Prostate gland (tissue), 2 donors: ENCODE measurements around the gene PDE1C. TPM values are rescaled to one million over a fixed set of nuclear protein-coding genes. Genes with fewer than 3 reads are reported as not detected.

Experiments used
- DNase-seq: peaks from one replicate; pipeline ENCODE4 v3.0.0-alpha.2; 2019; ENCODE audit warnings: low spot score
- H3K27ac ChIP-seq, 2 donors: fragments of 200-600 bp; sonication (generic); 2 replicates each; pipeline ENCODE4 v1.5.1; 2017 to 2019
- H3K27me3 ChIP-seq: fragments of 200-600 bp; sonication (generic); replicated peaks from 2 replicates; pipeline ENCODE4 v1.5.1; 2019; ENCODE audit not compliant: insufficient read depth
- H3K36me3 ChIP-seq, 2 donors: fragments of 200-600 bp; sonication (generic); 1 replicate in 1 of 2; 2 replicates in 1 of 2; pipeline versions ENCODE4 v1.5.1 to v1.8.1; 2017 to 2019
- H3K4me1 ChIP-seq: fragments of 200-600 bp; sonication (generic); replicated peaks from 2 replicates; pipeline ENCODE4 v1.5.1; 2019
- H3K4me3 ChIP-seq, 2 donors: fragments of 200-600 bp; sonication (generic); 2 replicates each; pipeline ENCODE4 v1.5.1; 2017 to 2019
- H3K9me3 ChIP-seq: fragments of 200-600 bp; sonication (generic); 2 replicates; pipeline ENCODE4 v1.5.1; 2017
- POLR2A ChIP-seq: fragments of 450-650 bp; IDR thresholded peaks from one replicate; pipeline ENCODE4 v1.6.1; 2016; ENCODE audit warnings: antibody characterized with exemption, mild to moderate bottlenecking
- POLR2AphosphoS5 ChIP-seq: sonication (generic); formaldehyde crosslinking; IDR thresholded peaks from one replicate; pipeline ENCODE4 v1.6.1; 2017; ENCODE audit warnings: antibody characterized with exemption
- WGBS: methylation state at CpG from one replicate; pipeline ENCODE4 v1.1.5; 2018; 5-methylcytosine and 5-hydroxymethylcytosine counted together
- intact Hi-C: fragments of 100-400 bp; cut with DNase I; formaldehyde crosslinking; loops from one replicate; pipeline ENCODE4 v1.14.2; 2022
- total RNA-seq, 2 donors: library from RNA; depleted of rRNA; stranded (reverse); fragments of >200 nt; gene quantifications; one replicate each; pipeline ENCODE4 v1.1.0, GENCODE V29; 2016
- TF ChIP-seq, protein P1 (sequence below), 4 experiments: fragments of 200-600 bp in 2 of 4; fragments of 450-650 bp in 2 of 4; sonication (generic) in 2 of 4; IDR thresholded peaks; 1 replicate in 3 of 4; 2 replicates in 1 of 4; pipeline ENCODE4 v1.5.1; 2016 to 2019; ENCODE audit warnings: antibody characterized with exemption in 4 of 4, mild to moderate bottlenecking in 2 of 4, moderate library complexity in 2 of 4

Gene PDE1C
- total RNA-seq, 2 donors from 2014 or later = 2.4 to 4.2 TPM

DNA sequence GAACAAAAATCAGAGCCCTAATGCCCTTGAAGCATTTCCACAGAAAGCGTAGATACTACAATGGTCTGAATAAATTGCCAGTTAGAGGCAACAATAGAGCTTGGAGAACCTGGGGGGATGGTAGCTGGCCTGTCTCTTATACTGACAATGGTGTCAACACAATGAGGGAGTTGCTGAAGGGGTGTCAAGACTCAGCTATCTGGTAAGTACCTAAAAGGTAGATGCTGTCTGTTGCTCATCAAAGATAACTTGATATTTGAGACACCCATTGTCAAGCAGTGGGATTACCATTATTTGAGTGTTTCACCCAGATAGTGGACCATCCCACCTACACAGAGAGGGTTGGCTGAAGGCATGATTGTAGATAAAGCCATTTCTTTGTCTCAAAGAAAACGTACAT lies 72.8 kb downstream of the PDE1C start:
- Histone ChIP-seq H3K9me3 (no peaks in the 10 kb centered on the region), H3K4me3 (no peak overlapping the region), H3K27ac (no peak overlapping the region), H3K4me1 (no peaks in the 10 kb centered on the region), H3K36me3 (no peaks in the 10 kb centered on the region), H3K27me3 (no peaks in the 10 kb centered on the region)
- DNase-seq = no peak
- intact Hi-C loops = no loop called here
- TF ChIP-seq POLR2A = no peak
- TF ChIP-seq POLR2AphosphoS5 = no peak
- TF ChIP-seq, protein P1, sequence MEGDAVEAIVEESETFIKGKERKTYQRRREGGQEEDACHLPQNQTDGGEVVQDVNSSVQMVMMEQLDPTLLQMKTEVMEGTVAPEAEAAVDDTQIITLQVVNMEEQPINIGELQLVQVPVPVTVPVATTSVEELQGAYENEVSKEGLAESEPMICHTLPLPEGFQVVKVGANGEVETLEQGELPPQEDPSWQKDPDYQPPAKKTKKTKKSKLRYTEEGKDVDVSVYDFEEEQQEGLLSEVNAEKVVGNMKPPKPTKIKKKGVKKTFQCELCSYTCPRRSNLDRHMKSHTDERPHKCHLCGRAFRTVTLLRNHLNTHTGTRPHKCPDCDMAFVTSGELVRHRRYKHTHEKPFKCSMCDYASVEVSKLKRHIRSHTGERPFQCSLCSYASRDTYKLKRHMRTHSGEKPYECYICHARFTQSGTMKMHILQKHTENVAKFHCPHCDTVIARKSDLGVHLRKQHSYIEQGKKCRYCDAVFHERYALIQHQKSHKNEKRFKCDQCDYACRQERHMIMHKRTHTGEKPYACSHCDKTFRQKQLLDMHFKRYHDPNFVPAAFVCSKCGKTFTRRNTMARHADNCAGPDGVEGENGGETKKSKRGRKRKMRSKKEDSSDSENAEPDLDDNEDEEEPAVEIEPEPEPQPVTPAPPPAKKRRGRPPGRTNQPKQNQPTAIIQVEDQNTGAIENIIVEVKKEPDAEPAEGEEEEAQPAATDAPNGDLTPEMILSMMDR (IDR thresholded peaks at IDR 0.05) = no peak
- WGBS = 96% methylated on average over 2 of the region's 2 CpGs

DNA sequence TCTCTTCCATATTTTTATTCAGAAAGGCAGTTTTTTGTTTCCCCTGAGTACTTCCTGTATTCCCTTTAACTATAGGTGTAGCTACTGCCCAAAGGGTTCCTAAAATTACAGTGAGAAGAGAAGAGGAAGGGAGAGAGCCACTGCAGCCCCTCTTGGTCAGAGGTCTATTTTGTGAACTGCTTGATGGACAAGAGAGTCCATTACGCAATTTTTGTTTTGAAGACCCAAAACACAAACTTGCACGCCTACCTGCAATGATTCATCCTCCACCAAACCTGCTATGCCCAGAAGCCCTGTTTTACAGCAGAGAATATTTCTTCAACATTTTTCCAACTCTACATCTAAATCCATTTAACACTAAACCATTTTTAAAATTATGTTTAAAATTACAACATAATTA lies 75.1 kb downstream of the PDE1C start:
- no peaks in the 10 kb centered on the region for H3K9me3 ChIP-seq
- no peaks in the 10 kb centered on the region for H3K4me1 ChIP-seq
- H3K36me3 ChIP-seq = no peaks in the 10 kb centered on the region
- H3K4me3 ChIP-seq = no peak overlapping the region
- WGBS = 89% methylated on average over 2 of the region's 2 CpGs
- intact Hi-C loops = no loop called here
- no peak overlapping the region for H3K27ac ChIP-seq
- no peak for DNase-seq
- TF ChIP-seq, protein P1 (IDR thresholded peaks at IDR 0.05) = no peak
- no peak for TF ChIP-seq POLR2AphosphoS5
- no peak for TF ChIP-seq POLR2A
- no peaks in the 10 kb centered on the region for H3K27me3 ChIP-seq

DNA sequence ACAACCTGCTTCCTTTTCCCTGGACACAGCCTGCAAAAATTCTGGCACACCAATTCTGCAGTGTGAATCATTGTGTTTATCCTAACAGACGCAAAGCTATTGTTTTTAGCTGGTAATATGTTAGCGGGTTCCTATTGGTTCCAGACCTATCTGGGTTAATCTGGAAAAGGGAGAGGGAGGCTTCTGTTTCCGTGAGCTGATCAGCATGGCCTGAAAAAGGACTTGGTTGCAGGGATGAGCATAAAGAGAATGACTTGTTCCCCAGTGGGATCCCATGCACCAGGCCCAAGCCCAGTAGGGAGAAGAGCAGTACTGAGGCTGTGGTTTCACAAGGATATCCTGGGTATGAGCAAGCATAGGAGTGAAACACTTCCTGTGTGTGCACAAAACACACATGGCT lies 78.4 kb downstream of the PDE1C start:
- 56% methylated on average over 3 of the region's 3 CpGs for WGBS

DNA sequence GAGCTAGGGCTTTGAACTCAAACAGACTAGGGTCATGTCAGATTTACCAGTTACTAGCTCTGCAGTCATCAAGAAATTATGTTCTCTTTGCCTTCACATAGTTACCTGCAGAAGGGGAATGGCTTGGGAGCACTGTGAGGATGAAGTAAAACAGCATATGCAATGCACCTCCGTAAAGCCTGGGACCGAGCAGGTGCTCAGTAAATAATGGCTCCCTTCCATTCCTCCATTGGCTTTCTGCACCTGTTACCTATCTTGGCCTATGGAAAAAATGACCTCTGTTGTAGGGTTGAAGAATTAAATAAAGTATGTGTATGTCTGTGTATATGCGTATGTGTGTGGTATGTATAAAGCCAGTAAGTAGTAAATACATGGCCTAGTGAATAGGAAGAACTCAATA lies 78.8 kb downstream of the PDE1C start:
- Histone ChIP-seq H3K27me3 (no peaks in the 10 kb centered on the region), H3K4me3 (no peak overlapping the region), H3K4me1 (no peaks in the 10 kb centered on the region), H3K36me3 (no peaks in the 10 kb centered on the region), H3K9me3 (no peaks in the 10 kb centered on the region), H3K27ac (no peak overlapping the region)
- intact Hi-C loops = no loop called here
- DNase-seq = no peak
- WGBS = 95% methylated on average over 3 of the region's 3 CpGs
- TF ChIP-seq POLR2AphosphoS5 (no peak), POLR2A (no peak)
- TF ChIP-seq, protein P1 (IDR thresholded peaks at IDR 0.05) = no peak

More for the DNA sequence above, 78.4 kb downstream of the PDE1C start:
- Histone ChIP-seq H3K9me3 (no peaks in the 10 kb centered on the region), H3K4me3 (no peak overlapping the region), H3K27ac (no peak overlapping the region), H3K4me1 (no peaks in the 10 kb centered on the region), H3K27me3 (no peaks in the 10 kb centered on the region), H3K36me3 (no peaks in the 10 kb centered on the region)
- TF ChIP-seq POLR2A (no peak), POLR2AphosphoS5 (no peak)
- TF ChIP-seq, protein P1 (IDR thresholded peaks at IDR 0.05) = no peak
- intact Hi-C loops = no loop called here
- DNase-seq = no peak

DNA sequence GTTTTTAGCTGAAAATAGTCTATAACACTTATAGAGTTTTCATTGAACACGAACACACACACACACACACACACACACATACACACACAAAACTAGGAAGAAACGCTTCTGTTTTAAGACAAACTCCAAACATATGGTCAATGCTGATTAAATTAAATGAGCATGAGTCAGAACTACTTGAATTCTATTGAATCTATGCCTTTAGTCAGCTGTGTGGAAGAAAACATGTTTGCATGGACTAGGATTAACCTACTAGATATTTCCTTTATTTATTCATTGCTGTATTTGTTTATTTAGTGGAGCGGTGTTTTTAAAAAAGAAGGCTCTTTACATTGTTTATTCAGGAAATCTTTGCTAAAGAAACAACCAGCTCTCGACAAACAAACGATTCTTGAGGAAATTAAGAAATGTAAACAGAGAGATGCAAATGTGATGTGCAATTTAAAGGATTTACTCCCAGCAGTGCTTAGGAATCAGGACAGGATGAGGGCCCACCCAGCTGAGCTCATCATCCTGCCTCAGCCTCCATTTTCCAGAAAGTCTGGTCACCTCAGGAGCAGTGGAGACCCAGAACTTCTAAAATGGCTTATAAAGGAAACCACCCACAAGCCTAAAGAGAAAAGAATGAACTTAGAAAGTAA lies 83.2 kb downstream of the PDE1C start:
- Histone ChIP-seq H3K36me3 (no peaks in the 10 kb centered on the region), H3K4me1 (no peaks in the 10 kb centered on the region), H3K9me3 (no peaks in the 10 kb centered on the region), H3K27me3 (no peaks in the 10 kb centered on the region), H3K27ac (no peak overlapping the region), H3K4me3 (no peak overlapping the region)
- 61% methylated on average over 5 of the region's 5 CpGs for WGBS
- intact Hi-C loops = no loop called here
- no peak for TF ChIP-seq POLR2A
- TF ChIP-seq, protein P1 (IDR thresholded peaks at IDR 0.05) = no peak
- DNase-seq = no peak
